ENCODE results near the gene MYZAP.

- TF ChIP-seq, protein P1, sequence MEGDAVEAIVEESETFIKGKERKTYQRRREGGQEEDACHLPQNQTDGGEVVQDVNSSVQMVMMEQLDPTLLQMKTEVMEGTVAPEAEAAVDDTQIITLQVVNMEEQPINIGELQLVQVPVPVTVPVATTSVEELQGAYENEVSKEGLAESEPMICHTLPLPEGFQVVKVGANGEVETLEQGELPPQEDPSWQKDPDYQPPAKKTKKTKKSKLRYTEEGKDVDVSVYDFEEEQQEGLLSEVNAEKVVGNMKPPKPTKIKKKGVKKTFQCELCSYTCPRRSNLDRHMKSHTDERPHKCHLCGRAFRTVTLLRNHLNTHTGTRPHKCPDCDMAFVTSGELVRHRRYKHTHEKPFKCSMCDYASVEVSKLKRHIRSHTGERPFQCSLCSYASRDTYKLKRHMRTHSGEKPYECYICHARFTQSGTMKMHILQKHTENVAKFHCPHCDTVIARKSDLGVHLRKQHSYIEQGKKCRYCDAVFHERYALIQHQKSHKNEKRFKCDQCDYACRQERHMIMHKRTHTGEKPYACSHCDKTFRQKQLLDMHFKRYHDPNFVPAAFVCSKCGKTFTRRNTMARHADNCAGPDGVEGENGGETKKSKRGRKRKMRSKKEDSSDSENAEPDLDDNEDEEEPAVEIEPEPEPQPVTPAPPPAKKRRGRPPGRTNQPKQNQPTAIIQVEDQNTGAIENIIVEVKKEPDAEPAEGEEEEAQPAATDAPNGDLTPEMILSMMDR (optimal IDR thresholded peaks at IDR 0.05 in 1 of 3, IDR thresholded peaks at IDR 0.05 in 1 of 3, conservative IDR thresholded peaks at IDR 0.05 in 1 of 3; ENCODE audit: extremely low read depth in 1 of 3, insufficient read depth in 2 of 3, low read length in 3 of 3), result no peak
- no peak for TF ChIP-seq EZH2 (IDR thresholded peaks at IDR 0.05; ENCODE audit: low read length)
Measured at GRCh38 chr15:57578288-57578900, 13.3 kb upstream of the MYZAP start.
